Prostate gland (tissue), 2 donors: ENCODE data around the gene GBP7.

Experiments used
- POLR2A ChIP-seq: fragments of 450-650 bp; IDR thresholded peaks from one replicate; pipeline ENCODE4 v1.6.1; 2016; ENCODE audit warnings: antibody characterized with exemption, mild to moderate bottlenecking
- TF ChIP-seq, protein P1 (sequence below), 4 experiments: fragments of 200-600 bp in 2 of 4; fragments of 450-650 bp in 2 of 4; sonication (generic) in 2 of 4; IDR thresholded peaks; 1 replicate in 3 of 4; 2 replicates in 1 of 4; pipeline ENCODE4 v1.5.1; 2016 to 2019; ENCODE audit warnings: antibody characterized with exemption in 4 of 4, mild to moderate bottlenecking in 2 of 4, moderate library complexity in 2 of 4

DNA sequence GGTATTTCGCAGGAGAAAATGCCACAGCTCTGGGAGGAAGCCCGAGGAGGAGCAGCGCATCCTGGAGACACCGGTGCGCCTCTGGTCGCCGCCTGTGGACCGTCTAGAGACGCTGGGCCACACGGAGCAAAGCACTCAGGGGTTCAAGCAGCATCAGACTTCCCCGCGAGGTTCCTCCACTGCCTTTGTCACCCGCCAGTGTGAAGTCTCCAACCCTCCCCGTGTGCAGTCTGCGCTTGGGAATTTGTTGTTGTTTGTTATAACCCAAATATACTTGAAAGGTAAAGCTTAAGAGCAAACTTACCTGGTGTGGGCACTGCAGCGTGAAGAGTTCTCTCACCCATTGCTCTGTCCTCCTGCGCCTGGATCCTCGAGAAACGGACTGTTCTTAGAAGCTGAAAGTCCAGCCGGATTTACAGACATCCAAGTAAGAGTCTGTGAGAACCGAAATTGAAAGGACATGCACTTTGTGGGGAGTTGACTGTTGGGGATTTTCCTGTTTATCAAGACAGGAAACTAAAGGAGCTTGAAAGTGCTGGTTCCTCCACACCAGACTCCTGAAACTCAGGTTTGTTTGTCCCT, 22.8 kb upstream of the GBP7 start, which contains the start of gene GBP4:
- peak; percentile 57 for TF ChIP-seq POLR2A
- TF ChIP-seq, protein P1, sequence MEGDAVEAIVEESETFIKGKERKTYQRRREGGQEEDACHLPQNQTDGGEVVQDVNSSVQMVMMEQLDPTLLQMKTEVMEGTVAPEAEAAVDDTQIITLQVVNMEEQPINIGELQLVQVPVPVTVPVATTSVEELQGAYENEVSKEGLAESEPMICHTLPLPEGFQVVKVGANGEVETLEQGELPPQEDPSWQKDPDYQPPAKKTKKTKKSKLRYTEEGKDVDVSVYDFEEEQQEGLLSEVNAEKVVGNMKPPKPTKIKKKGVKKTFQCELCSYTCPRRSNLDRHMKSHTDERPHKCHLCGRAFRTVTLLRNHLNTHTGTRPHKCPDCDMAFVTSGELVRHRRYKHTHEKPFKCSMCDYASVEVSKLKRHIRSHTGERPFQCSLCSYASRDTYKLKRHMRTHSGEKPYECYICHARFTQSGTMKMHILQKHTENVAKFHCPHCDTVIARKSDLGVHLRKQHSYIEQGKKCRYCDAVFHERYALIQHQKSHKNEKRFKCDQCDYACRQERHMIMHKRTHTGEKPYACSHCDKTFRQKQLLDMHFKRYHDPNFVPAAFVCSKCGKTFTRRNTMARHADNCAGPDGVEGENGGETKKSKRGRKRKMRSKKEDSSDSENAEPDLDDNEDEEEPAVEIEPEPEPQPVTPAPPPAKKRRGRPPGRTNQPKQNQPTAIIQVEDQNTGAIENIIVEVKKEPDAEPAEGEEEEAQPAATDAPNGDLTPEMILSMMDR (IDR thresholded peaks at IDR 0.05) = no peak
